Measurements from ENCODE around the gene PNPLA6.

The PNPLA6 gene

GRCh38 chr19:7600721-7601120, 65.2 kb downstream of the PNPLA6 start:
- no peak for TF ChIP-seq CTCF (IDR thresholded peaks at IDR 0.05; ENCODE audit: low read depth, low read length, missing control alignments)
- DNase-seq (ENCODE audit: low read depth): no peak

GRCh38 chr19:7602240-7602934, 66.9 kb downstream of the PNPLA6 start:
- no peak for TF ChIP-seq CTCF (IDR thresholded peaks at IDR 0.05; ENCODE audit: low read depth, low read length, missing control alignments)
- no peak for DNase-seq (ENCODE audit: low read depth)
- H3K4me3 ChIP-seq (ENCODE audit: low read depth, low read length): no peak overlapping the region

More at GRCh38 chr19:7600721-7601120, 65.2 kb downstream of the PNPLA6 start:
- no peak overlapping the region for H3K4me3 ChIP-seq (ENCODE audit: low read depth, low read length)

GRCh38 chr19:7602935-7603497, 67.5 kb downstream of the PNPLA6 start:
- no peak for TF ChIP-seq CTCF (IDR thresholded peaks at IDR 0.05; ENCODE audit: low read depth, low read length, missing control alignments)
- no peak overlapping the region for H3K4me3 ChIP-seq (ENCODE audit: low read depth, low read length)
- DNase-seq (ENCODE audit: low read depth): no peak

GRCh38 chr19:7603919-7604318, 68.4 kb downstream of the PNPLA6 start:
- no peak overlapping the region for H3K4me3 ChIP-seq (ENCODE audit: low read depth, low read length)
- TF ChIP-seq CTCF (IDR thresholded peaks at IDR 0.05; ENCODE audit: low read depth, low read length, missing control alignments): no peak
- no peak for DNase-seq (ENCODE audit: low read depth)

- H3K4me3 ChIP-seq (ENCODE audit: low read depth, low read length): no peak overlapping the region
- TF ChIP-seq CTCF (IDR thresholded peaks at IDR 0.05; ENCODE audit: low read depth, low read length, missing control alignments): no peak
- peak; percentile 26 for DNase-seq (ENCODE audit: low read depth)
Measured at GRCh38 chr19:7605490-7606222, 70.1 kb downstream of the PNPLA6 start.

GRCh38 chr19:7606289-7606688, 70.8 kb downstream of the PNPLA6 start:
- H3K4me3 ChIP-seq (ENCODE audit: low read depth, low read length): no peak overlapping the region
- TF ChIP-seq CTCF (IDR thresholded peaks at IDR 0.05; ENCODE audit: low read depth, low read length, missing control alignments): no peak

More at GRCh38 chr19:7606289-7606688, 70.8 kb downstream of the PNPLA6 start:
- no peak for DNase-seq (ENCODE audit: low read depth)

Measured in GM12864 (cell line).